ENCODE results near the gene CAMK1.

DNA sequence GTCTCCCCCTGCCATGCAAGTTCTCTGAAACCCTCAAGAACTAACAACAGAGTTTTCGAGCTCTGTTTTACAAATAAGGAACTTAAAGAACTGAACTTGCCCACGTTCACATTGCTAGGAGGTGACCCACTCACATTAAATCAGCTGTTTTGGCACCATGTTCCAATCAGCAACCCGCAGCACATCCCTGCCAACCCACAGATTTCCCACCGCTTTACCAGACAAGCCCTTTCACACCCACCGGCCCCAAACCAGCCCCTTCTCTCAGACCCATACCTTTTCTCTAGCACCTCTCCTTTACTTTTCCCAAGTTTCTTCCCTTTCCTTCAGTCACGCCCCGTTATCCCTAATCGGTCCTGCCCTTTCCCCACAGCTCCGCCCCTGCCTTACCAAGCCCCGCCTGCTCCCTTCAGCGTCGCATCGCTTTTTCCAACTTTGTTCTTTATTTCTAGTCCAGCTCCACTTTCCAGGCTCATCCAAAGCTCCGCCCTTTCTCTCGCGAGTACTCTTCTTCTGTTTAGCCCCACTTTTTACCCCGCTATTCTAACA lies 39.0 kb downstream of the CAMK1 start:
- TF ChIP-seq, protein P1, sequence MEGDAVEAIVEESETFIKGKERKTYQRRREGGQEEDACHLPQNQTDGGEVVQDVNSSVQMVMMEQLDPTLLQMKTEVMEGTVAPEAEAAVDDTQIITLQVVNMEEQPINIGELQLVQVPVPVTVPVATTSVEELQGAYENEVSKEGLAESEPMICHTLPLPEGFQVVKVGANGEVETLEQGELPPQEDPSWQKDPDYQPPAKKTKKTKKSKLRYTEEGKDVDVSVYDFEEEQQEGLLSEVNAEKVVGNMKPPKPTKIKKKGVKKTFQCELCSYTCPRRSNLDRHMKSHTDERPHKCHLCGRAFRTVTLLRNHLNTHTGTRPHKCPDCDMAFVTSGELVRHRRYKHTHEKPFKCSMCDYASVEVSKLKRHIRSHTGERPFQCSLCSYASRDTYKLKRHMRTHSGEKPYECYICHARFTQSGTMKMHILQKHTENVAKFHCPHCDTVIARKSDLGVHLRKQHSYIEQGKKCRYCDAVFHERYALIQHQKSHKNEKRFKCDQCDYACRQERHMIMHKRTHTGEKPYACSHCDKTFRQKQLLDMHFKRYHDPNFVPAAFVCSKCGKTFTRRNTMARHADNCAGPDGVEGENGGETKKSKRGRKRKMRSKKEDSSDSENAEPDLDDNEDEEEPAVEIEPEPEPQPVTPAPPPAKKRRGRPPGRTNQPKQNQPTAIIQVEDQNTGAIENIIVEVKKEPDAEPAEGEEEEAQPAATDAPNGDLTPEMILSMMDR (IDR thresholded peaks at IDR 0.05) = peak in 2 of 7 experiments; percentile 8 to 25
- TF ChIP-seq POLR2A (IDR thresholded peaks at IDR 0.05) = no peak

Data from body of pancreas (tissue), 4 donors.